Naive thymus-derived CD4-positive, alpha-beta T cell (primary cell): ENCODE results near the gene WDR20. TPM values are rescaled to one million over a fixed set of nuclear protein-coding genes. Genes with fewer than 3 reads are reported as not detected.
A peak's percentile ranks its signal among the peaks of the same experiment; 100 is the strongest.

Experiments used
- ATAC-seq: fragments of 150-1000 bp; cut with Tn5 transposase; 2 replicates; pipeline ENCODE4 v1.10.0; 2021; ENCODE audit warnings: mild to moderate bottlenecking, moderate library complexity
- CTCF ChIA-PET: fragments of 350-600 bp; sonication (Branson Sonifier 250); formaldehyde crosslinking; loops from one replicate; lab custom pipeline; 2021; ENCODE audit warnings: antibody characterized with exemption; lab: Charles Lee
- POLR2A ChIA-PET: fragments of 350-600 bp; sonication (Branson Sonifier 250); formaldehyde crosslinking; loops from one replicate; lab custom pipeline; 2021; ENCODE audit warnings: antibody characterized with exemption, inconsistent platforms; lab: Charles Lee
- DNase-seq, 9 donors: peaks; one replicate each; pipeline versions ENCODE4 v3.0.0 to v3.0.0-alpha.2; 2020 to 2022; ENCODE audit warnings: mixed read lengths in 1 of 9
- H3K27ac ChIP-seq: one replicate; pipeline ENCODE4 v1.7.0; 2013; ENCODE audit warnings: mild to moderate bottlenecking, low read depth, low read length, moderate library complexity
- H3K27me3 ChIP-seq, 2 donors: one replicate each; pipeline ENCODE4 v1.7.0; 2013; ENCODE audit warnings: low read length in 2 of 2, mild to moderate bottlenecking in 2 of 2, moderate library complexity in 2 of 2; ENCODE audit not compliant: control insufficient read depth in 2 of 2, insufficient read depth in 2 of 2
- H3K36me3 ChIP-seq, 3 experiments: 1 replicate in 2 of 3; 2 replicates in 1 of 3; pipeline ENCODE4 v1.7.0; 2013; ENCODE audit warnings: low read length in 3 of 3, mild to moderate bottlenecking in 3 of 3, moderate library complexity in 1 of 3; ENCODE audit not compliant: insufficient read depth in 3 of 3, control insufficient read depth in 2 of 3
- H3K4me1 ChIP-seq, 2 donors: one replicate each; pipeline ENCODE4 v1.7.0; 2013; ENCODE audit warnings: low read length in 2 of 2, mild to moderate bottlenecking in 2 of 2, moderate library complexity in 1 of 2; ENCODE audit not compliant: control insufficient read depth in 2 of 2, insufficient read depth in 2 of 2
- H3K4me3 ChIP-seq: 2 replicates; pipeline ENCODE4 v1.7.0; 2013; ENCODE audit warnings: mild to moderate bottlenecking, low read length
- H3K9me3 ChIP-seq, 3 experiments: 1 replicate in 2 of 3; 2 replicates in 1 of 3; pipeline ENCODE4 v1.7.0; 2013; ENCODE audit warnings: low read length in 3 of 3; ENCODE audit not compliant: control insufficient read depth in 2 of 3
- H3K27ac Mint-ChIP-seq, 9 donors: one replicate each; pipeline ENCODE4 v1.8.0; 2020 to 2022; ENCODE audit warnings: mixed read lengths in 9 of 9, mild to moderate bottlenecking in 8 of 9, moderate library complexity in 5 of 9, inconsistent platforms in 2 of 9
- H3K27me3 Mint-ChIP-seq, 5 donors: one replicate each; pipeline ENCODE4 v1.8.0; 2021 to 2022; ENCODE audit warnings: mixed read lengths in 5 of 5, mild to moderate bottlenecking in 1 of 5
- H3K36me3 Mint-ChIP-seq, 5 donors: one replicate each; pipeline ENCODE4 v1.8.0; 2020 to 2022; ENCODE audit warnings: mixed read lengths in 5 of 5, mild to moderate bottlenecking in 3 of 5, inconsistent platforms in 1 of 5
- H3K4me1 Mint-ChIP-seq, 7 donors: one replicate each; pipeline ENCODE4 v1.8.0; 2020 to 2022; ENCODE audit warnings: mixed read lengths in 7 of 7, mild to moderate bottlenecking in 3 of 7, inconsistent platforms in 1 of 7
- H3K4me3 Mint-ChIP-seq, 10 donors: one replicate each; pipeline ENCODE4 v1.8.0; 2020 to 2022; ENCODE audit warnings: mild to moderate bottlenecking in 10 of 10, mixed read lengths in 10 of 10, moderate library complexity in 6 of 10, inconsistent platforms in 2 of 10
- H3K9me3 Mint-ChIP-seq, 11 donors: one replicate each; pipeline ENCODE4 v1.8.0; 2020 to 2022; ENCODE audit warnings: mixed read lengths in 11 of 11, mild to moderate bottlenecking in 4 of 11, inconsistent platforms in 1 of 11, moderate library complexity in 1 of 11
- intact Hi-C, 2 donors: fragments of 100-400 bp; cut with micrococcal nuclease; formaldehyde crosslinking; loops; one replicate each; pipeline ENCODE4 v1.15.1; 2023
- polyA plus RNA-seq, 2 donors: library from polyadenylated mRNA; unstranded; fragments of 300-500 nt; fragmentation: Illumina TruSeq; gene quantifications; one replicate each; pipeline ENCODE4 v1.2.3, GENCODE V29; 2021
- total RNA-seq, 6 experiments: library from RNA in 5 of 6; stranded (reverse) in 5 of 6; gene quantifications; 1 replicate in 5 of 6; 2 replicates in 1 of 6; pipeline ENCODE4 v1.2.3 and lab custom pipeline; 2021 to 2026

Gene WDR20
- total and polyA plus RNA-seq, 7 experiments from 2014 or later: 9.1 to 67.8 (median 36.1) TPM

GRCh38 chr14:102225936-102226335 is 86.2 kb downstream of the WDR20 start:
- no peak overlapping the region for H3K27ac Mint-ChIP-seq

GRCh38 chr14:102226356-102227125 is 86.8 kb downstream of the WDR20 start:
- no peak overlapping the region for H3K27ac Mint-ChIP-seq

More at GRCh38 chr14:102225936-102226335, 86.2 kb downstream of the WDR20 start:
- Histone ChIP-seq H3K9me3 (no peaks in the 10 kb centered on the region), H3K27me3 (no peaks in the 10 kb centered on the region), H3K4me1 (no peaks in the 10 kb centered on the region), H3K27ac (no peak overlapping the region), H3K36me3 (peaks cover 0 to 18% (median 0%) of the 10 kb centered on the region in 3 experiments), H3K4me3 (no peak overlapping the region)
- H3K4me1 Mint-ChIP-seq: peaks cover 0 to 6% (median 0%) of the 10 kb centered on the region in 7 donors
- no peaks in the 10 kb centered on the region for H3K27me3 Mint-ChIP-seq
- CTCF ChIA-PET: no interaction called here
- H3K36me3 Mint-ChIP-seq: peaks cover 0 to 17% (median 3%) of the 10 kb centered on the region in 5 donors
- no peak overlapping the region for H3K4me3 Mint-ChIP-seq
- no peaks in the 10 kb centered on the region for H3K9me3 Mint-ChIP-seq
- intact Hi-C loops: no loop called here
- DNase-seq (no peak), ATAC-seq (peak; percentile 10)
- POLR2A ChIA-PET: no interaction called here

DNA sequence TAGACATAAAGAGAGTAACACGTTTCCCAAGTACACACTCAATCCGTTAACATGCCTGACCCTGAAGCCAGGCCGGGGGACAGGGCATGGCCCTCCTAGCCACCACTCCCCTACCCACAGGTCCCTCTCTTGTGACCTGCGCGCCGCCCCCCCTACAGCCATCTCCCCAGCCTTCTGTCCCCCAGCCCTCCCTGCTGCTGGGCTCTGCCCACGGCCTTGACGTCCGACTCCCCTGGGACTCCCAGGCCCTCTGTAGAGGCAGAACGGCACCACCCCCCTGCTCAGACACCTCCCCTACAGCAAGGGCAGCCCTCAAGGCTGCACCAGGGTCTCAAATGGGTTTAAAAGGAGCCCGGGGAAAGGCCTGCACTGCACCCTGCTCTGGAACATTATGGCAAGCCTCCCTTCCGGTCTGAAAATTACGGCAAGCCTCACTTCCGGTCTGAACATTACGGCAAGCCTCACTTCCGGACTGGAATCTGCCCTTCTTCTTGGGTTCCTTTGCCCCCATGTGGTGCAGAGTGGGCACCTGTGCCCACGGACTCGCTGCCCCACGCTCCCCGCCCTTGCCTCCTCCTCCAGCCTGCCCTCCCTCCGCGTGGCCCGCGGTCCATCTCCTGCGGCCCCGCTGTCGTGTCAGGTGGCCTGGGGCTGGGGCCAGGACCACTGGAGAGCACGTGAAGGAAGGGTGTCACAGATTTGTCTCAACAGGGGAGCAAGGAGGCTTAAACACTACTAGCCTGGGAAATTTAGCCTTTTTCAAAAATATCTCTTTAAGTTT is 87.7 kb downstream of the WDR20 start:
- Mint-ChIP-seq H3K4me3 (no peak overlapping the region), H3K4me1 (peaks cover 0 to 6% (median 0%) of the 10 kb centered on the region in 7 donors)
- CTCF ChIA-PET: no interaction called here

More at GRCh38 chr14:102226356-102227125, 86.8 kb downstream of the WDR20 start:
- no peaks in the 10 kb centered on the region for H3K9me3 Mint-ChIP-seq
- POLR2A ChIA-PET: no interaction called here
- no peaks in the 10 kb centered on the region for H3K27me3 Mint-ChIP-seq
- no peak for ATAC-seq
- intact Hi-C loops: no loop called here
- H3K4me1 Mint-ChIP-seq: peaks cover 0 to 6% (median 0%) of the 10 kb centered on the region in 7 donors
- H3K4me3 ChIP-seq: no peak overlapping the region
- H3K36me3 Mint-ChIP-seq: peaks cover 0 to 17% (median 3%) of the 10 kb centered on the region in 5 donors
- no peak overlapping the region for H3K27ac ChIP-seq
- no peaks in the 10 kb centered on the region for H3K9me3 ChIP-seq
- H3K4me3 Mint-ChIP-seq: no peak overlapping the region
- no peak for DNase-seq
- CTCF ChIA-PET: no interaction called here
- no peaks in the 10 kb centered on the region for H3K4me1 ChIP-seq
- H3K27me3 ChIP-seq: no peaks in the 10 kb centered on the region
- peaks cover 0 to 12% (median 0%) of the 10 kb centered on the region in 3 experiments for H3K36me3 ChIP-seq

GRCh38 chr14:102229071-102229738 is 89.5 kb downstream of the WDR20 start:
- DNase-seq (no peak), ATAC-seq (no peak)
- H3K4me3 ChIP-seq: no peak overlapping the region
- Mint-ChIP-seq H3K4me3 (no peak overlapping the region), H3K4me1 (peaks cover 0 to 6% (median 0%) of the 10 kb centered on the region in 7 donors), H3K27me3 (no peaks in the 10 kb centered on the region), H3K27ac (no peak overlapping the region), H3K9me3 (no peaks in the 10 kb centered on the region), H3K36me3 (peaks cover 0 to 8% (median 0%) of the 10 kb centered on the region in 5 donors)
- CTCF ChIA-PET: no interaction called here
- H3K4me1 ChIP-seq: no peaks in the 10 kb centered on the region
- H3K36me3 ChIP-seq: no peaks in the 10 kb centered on the region
- H3K9me3 ChIP-seq: no peaks in the 10 kb centered on the region
- H3K27ac ChIP-seq: no peak overlapping the region
- intact Hi-C loops: no loop called here
- POLR2A ChIA-PET: no interaction called here
- no peaks in the 10 kb centered on the region for H3K27me3 ChIP-seq

More for the DNA sequence above, 87.7 kb downstream of the WDR20 start:
- ATAC-seq: no peak
- Mint-ChIP-seq H3K27me3 (no peaks in the 10 kb centered on the region), H3K9me3 (no peaks in the 10 kb centered on the region), H3K27ac (no peak overlapping the region), H3K36me3 (peaks cover 0 to 12% (median 3%) of the 10 kb centered on the region in 5 donors)
- H3K27ac ChIP-seq: no peak overlapping the region
- no peaks in the 10 kb centered on the region for H3K27me3 ChIP-seq
- no peaks in the 10 kb centered on the region for H3K4me1 ChIP-seq
- H3K36me3 ChIP-seq: peaks cover 0 to 4% (median 0%) of the 10 kb centered on the region in 3 experiments
- intact Hi-C loops: no loop called here
- H3K4me3 ChIP-seq: no peak overlapping the region
- H3K9me3 ChIP-seq: no peaks in the 10 kb centered on the region
- POLR2A ChIA-PET: no interaction called here
- no peak for DNase-seq

DNA sequence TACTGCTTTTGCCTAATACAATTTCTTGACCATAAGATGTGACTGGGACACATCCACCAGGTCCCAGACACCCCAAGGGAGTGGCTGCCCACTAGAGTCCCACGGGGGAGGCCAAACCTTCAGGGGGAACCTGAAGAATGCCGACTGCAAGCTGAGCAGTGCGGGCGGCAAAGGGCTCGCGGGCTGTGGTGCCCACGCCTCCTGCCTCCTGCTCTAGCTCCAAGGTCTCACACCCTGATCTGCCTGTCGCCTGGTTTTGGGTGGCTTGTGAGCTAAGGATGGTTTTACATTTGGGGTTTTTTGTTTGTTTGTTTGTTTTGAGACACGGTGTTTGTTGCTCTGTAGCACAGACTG is 90.0 kb downstream of the WDR20 start:
- no peak overlapping the region for H3K27ac ChIP-seq
- H3K36me3 ChIP-seq: no peaks in the 10 kb centered on the region
- no peak overlapping the region for H3K4me3 Mint-ChIP-seq
- intact Hi-C loops: no loop called here
- peaks cover 0 to 2% (median 0%) of the 10 kb centered on the region in 7 donors for H3K4me1 Mint-ChIP-seq
- H3K9me3 ChIP-seq: no peaks in the 10 kb centered on the region
- no peaks in the 10 kb centered on the region for H3K27me3 Mint-ChIP-seq
- ATAC-seq (no peak), DNase-seq (no peak)
- no peaks in the 10 kb centered on the region for H3K27me3 ChIP-seq
- H3K9me3 Mint-ChIP-seq: no peaks in the 10 kb centered on the region
- H3K4me3 ChIP-seq: no peak overlapping the region
- POLR2A ChIA-PET: no interaction called here
- peaks cover 0 to 4% (median 0%) of the 10 kb centered on the region in 5 donors for H3K36me3 Mint-ChIP-seq
- no peak overlapping the region for H3K27ac Mint-ChIP-seq
- no peaks in the 10 kb centered on the region for H3K4me1 ChIP-seq
- CTCF ChIA-PET: no interaction called here

DNA sequence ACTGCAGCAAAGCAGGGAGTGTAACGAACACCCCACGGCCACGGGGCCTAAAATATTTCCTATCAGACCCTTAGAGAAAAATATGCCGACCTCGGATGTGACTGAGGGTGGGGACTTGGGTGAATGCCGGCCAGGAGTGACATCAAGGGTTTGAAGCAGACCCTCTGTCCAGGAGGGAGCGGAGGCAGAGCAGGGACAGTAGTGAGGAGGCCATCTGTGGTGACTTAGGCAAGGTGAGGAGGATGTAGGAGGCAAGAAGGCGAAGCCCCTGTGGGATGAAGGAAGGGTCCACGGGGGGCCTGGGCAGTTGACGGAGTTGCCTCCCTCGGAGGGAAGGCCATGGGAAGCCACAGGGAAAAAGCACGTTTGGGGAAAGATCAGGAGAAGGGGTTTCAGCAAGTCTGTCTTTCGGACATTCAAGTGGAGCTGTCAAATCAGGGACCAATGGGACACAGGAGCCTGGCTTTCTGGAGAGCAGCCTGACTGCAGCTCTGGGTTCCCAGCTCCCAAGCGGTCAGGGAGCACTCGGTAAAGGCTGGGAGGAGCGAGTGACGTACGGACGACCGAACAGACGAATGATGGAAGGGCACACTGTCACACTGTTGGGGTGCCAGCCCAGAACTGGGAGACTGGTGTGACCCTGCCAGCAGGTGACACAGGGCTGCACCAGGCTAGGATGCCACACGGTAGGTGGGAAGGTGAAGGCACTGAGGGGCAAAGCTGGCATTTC is 90.9 kb downstream of the WDR20 start:
- ChIA-PET POLR2A (interaction anchor here (0.6 kb wide), 1 partner anchor 86 kb away, joined by 3 read pairs; no protein-coding TSS in a partner anchor), CTCF (interaction anchor here (0.9 kb wide), 1 partner anchor 25 kb away, joined by 3 read pairs; no protein-coding TSS in a partner anchor)
- no peaks in the 10 kb centered on the region for H3K36me3 Mint-ChIP-seq
- no peak overlapping the region for H3K27ac Mint-ChIP-seq
- H3K9me3 Mint-ChIP-seq: no peaks in the 10 kb centered on the region
- no peaks in the 10 kb centered on the region for H3K27me3 Mint-ChIP-seq
- no peaks in the 10 kb centered on the region for H3K4me1 Mint-ChIP-seq
- DNase-seq (no peak), ATAC-seq (no peak)
- Histone ChIP-seq H3K4me3 (no peak overlapping the region), H3K9me3 (no peaks in the 10 kb centered on the region), H3K4me1 (no peaks in the 10 kb centered on the region), H3K27ac (no peak overlapping the region), H3K27me3 (no peaks in the 10 kb centered on the region), H3K36me3 (no peaks in the 10 kb centered on the region)
- H3K4me3 Mint-ChIP-seq: peak overlapping the region in 1 of 10 donors; percentile 23
- intact Hi-C loops: no loop called here
